ENCODE results near the gene AMN1.

DNA sequence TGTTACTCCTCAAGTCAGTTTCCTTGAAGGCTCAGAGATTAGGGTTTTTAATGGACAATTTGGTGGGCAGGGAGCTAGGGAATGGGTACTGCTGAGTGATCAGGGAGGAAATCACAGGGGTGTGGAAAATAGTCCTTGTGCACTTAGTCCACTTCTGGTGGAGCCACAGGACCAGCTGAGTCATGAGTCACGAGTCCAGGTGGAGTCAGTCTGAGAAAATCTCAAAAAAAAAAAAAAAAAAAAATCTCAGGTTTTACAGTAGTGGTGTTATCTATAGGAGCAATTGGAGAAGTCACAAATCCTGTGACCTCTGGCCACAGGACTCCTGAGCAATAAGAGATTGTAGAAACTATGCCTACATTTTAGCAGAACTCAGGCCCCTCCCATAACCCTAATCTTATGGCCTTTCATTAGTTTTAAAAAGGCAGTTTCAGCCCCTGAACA, 28.2 kb upstream of the AMN1 start:
- TF ChIP-seq EZH2phosphoT487 (IDR thresholded peaks at IDR 0.05; ENCODE audit: low read depth): no peak
- TF ChIP-seq, protein P1, sequence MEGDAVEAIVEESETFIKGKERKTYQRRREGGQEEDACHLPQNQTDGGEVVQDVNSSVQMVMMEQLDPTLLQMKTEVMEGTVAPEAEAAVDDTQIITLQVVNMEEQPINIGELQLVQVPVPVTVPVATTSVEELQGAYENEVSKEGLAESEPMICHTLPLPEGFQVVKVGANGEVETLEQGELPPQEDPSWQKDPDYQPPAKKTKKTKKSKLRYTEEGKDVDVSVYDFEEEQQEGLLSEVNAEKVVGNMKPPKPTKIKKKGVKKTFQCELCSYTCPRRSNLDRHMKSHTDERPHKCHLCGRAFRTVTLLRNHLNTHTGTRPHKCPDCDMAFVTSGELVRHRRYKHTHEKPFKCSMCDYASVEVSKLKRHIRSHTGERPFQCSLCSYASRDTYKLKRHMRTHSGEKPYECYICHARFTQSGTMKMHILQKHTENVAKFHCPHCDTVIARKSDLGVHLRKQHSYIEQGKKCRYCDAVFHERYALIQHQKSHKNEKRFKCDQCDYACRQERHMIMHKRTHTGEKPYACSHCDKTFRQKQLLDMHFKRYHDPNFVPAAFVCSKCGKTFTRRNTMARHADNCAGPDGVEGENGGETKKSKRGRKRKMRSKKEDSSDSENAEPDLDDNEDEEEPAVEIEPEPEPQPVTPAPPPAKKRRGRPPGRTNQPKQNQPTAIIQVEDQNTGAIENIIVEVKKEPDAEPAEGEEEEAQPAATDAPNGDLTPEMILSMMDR (IDR thresholded peaks at IDR 0.05; ENCODE audit: low read depth, low read length): no peak

Measured in OCI-LY3 (cell line).